GM19372 (cell line): ENCODE data around the gene TMEM163.
A peak's percentile ranks its signal among the peaks of the same experiment; 100 is the strongest.
"Not testable (repeated sequence)": the region's sequence is repeated elsewhere in the genome, so short reads cannot be mapped to it uniquely, and the experiment has no call there.

Source experiments
- ATAC-seq: cut with Tn5 transposase; IDR thresholded peaks from one replicate; pipeline ENCODE4 v1.9.1; 2021; ENCODE audit warnings: mild to moderate bottlenecking, low read depth, moderate library complexity; ENCODE audit not compliant: unreplicated experiment

The TMEM163 gene

GRCh38 chr2:134623796-134624195, 95.0 kb downstream of the TMEM163 start:
- ATAC-seq: peak; percentile 79

DNA sequence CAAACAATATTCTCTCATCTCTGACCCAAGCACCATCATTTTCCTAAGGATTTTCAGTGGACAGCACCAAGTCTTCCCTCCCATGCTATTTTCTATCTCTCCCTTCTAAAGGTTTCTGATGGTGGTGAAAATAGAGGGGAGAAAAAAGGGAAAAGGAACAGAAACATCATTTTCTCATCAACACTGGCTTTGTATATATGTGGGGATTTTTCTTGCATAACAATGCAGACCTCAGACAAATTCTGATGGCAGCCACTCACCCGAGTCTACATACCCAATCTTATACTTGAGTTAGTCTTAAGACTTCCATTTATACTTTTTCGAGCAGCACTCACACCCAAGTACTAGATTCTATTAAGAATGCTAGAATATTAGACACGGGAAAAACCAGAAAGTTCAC, 95.8 kb downstream of the TMEM163 start:
- no peak for ATAC-seq

GRCh38 chr2:134621939-134622705, 96.7 kb downstream of the TMEM163 start:
- ATAC-seq: no peak

GRCh38 chr2:134619250-134619649, 99.5 kb downstream of the TMEM163 start:
- ATAC-seq: no peak

DNA sequence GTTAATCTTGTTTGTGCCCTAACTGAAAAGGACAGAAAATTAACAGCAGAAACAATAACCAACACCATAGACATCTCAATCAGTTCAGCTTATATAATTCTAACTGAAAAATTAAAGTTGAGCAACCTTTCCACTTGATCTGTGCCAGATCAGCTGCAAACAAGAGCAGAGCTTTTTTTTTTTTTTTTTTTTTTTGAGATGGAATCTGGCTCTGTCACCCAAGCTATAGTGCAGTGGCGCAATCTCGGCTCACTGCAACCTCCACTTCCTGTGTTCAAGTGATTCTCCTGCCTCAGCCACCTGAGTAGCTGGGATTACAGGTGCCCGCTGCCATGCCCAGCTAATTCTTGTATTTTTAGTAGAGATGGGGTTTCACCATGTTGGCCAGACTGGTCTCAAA, 103.3 kb downstream of the TMEM163 start:
- not testable (repeated sequence) for ATAC-seq

DNA sequence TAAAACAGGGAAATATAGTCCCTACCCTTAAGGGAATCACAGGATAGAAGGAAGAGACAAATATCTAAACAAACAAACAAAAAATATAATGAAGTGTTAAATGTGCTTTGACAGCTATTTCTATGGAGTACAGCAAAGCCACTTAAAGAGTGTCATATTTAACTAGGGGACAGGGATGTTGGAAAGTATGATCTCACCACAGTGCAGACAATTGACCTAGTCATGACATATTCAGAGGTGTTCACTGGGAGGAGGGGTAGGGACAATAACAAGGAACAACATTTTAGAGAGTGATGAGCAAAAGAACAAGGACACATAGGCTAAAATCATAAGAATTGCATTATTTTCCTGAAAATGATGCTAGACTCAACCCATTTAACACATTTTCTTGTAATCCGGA, 107.5 kb downstream of the TMEM163 start:
- no peak for ATAC-seq

DNA sequence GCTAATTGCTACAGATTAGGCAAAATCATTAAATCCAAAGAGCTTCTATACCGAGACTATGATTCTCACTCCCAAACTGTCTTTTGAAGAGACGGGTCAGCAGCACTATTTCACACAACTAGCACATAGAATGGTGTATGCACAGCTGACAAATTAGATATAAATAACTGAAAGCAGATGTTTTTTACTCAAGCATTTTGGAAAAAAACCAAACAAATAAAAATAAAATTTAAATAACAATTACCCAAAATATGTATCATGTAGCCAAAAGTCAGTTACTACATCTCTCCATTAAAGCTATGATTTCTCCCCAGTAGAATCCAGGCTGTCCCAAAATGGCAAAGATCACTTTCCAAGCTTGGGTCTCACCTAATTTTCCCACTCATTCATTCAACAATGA, 107.9 kb downstream of the TMEM163 start:
- ATAC-seq: no peak

- ATAC-seq: no peak
These were observed 108.8 kb downstream of the TMEM163 start for GRCh38 chr2:134609924-134610513.

- ATAC-seq: no peak
These were observed 114.8 kb downstream of the TMEM163 start for GRCh38 chr2:134603966-134604365.

DNA sequence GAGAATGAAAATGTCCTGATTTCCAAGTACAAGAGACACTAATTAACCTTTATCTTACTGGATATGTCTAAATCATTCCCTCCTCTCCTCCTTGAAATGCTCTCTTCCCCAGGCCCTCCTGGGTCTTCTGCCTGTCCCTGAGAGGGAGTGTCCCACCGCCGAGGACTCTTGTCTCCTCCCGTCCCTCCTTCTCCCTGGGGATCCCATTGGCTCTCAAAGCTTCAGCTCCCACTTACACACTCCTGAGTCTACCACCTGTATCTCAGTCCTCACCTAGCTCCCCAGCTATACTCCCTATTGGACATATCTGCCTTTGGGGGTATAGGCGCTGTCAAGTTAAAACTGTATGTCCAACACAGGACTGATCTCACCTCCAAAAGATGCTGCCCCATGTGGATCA, 116.1 kb downstream of the TMEM163 start:
- no peak for ATAC-seq

DNA sequence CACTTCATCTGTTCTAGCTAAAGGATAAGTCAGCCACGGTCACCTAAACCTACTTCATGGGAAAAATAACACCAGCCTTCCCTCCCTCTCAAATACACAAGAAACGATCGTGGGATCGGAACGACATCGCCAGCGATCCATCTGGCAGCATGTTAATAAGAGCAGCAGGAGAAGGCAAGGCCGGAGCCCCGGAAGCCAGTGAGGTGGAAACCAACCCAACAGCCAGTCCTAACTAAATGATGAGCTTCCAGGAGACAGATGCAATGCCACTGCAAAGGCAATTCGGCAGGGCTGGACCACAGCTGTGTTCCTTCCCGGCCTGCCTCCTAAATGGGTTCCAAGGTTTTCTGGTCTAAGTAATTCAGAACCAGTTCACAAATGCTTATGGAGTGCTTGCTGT, 117.5 kb downstream of the TMEM163 start:
- no peak for ATAC-seq

- ATAC-seq: no peak
These were observed 118.6 kb downstream of the TMEM163 start for GRCh38 chr2:134600208-134600607.

DNA sequence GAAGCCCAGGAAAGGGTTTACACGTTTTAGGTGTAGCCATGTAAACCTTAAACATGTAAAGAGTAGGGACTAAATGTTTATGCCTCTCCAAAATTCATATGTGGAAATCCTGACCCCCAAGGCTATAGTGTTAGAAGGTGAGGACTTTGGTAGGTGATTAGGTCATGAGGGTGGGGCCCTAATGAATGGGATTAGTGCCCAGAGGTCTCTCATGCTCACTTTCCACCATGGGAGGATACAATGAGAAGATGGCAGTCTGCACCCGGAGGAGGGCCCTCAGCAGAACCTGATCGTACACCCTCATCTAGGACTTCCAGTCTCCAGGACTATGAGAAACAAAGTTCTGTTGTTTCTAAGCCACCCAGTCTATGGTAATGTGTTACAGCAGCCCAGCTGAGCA, 119.6 kb downstream of the TMEM163 start:
- no peak for ATAC-seq

DNA sequence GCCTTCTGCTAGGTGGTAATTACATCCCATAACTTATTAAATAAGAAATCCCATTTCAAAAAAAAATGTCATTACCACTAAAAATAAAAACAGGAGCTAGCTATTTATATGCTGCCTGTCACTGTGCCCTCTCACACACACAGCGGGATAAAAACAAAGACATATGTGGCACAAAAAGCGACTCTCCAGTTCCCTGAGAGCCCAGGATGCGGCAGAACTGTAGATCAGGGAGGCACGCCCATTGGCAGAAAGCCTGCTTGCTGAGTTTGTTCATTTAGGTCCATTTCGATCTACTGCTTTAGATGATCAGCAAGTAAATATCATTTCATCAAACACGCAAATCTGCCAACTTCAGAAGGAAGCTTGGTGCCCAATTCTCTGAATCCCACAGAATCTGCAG, 124.4 kb downstream of the TMEM163 start:
- ATAC-seq: no peak

GRCh38 chr2:134593519-134593918, 125.3 kb downstream of the TMEM163 start:
- ATAC-seq: no peak

- ATAC-seq: no peak
These were observed 126.4 kb downstream of the TMEM163 start for GRCh38 chr2:134592377-134592776.

- no peak for ATAC-seq
These were observed 127.3 kb downstream of the TMEM163 start for GRCh38 chr2:134591526-134591925.

GRCh38 chr2:134590679-134591078, 128.1 kb downstream of the TMEM163 start:
- ATAC-seq: no peak

DNA sequence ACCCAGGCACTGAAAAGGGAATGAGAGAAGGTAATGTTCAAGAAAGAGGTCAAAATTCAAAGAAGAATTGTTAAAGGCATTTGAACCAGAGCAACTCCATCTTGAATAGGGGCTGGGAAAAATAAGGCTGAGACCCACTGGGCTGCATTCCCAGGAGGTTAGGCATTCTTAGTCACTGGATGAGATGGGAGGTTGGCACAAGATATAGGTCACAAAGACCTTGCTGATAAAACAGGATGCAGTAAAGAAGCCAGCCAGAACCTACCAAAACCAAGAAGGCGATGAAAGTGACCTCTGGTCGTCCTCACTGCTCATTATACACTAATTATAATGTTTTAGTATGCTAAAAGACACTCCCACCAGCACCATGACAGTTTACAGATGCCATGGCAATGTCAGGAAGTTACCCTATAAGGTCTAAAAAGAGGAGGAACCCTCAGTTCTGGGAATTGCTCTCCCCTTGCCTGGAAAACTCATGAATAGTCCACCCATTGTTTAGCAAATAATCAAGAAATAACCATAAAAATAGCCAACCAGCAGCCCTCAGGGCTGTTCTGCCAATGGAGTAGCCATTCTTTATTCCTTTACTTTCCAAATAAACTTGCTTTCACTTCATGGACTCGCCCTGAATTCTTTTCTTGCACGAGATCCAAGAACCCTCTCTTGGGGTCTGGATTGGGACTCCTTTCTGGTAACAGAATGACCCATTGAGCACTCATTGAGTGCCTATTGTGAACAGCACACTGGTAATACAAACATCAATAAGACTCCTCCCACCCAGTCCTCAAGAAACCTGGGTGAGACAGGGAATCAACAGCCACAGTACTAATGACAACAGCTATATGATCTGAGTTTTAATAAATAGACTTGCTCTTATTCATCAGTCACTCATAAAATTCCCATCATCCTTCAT, 129.4 kb downstream of the TMEM163 start:
- ATAC-seq: not testable (repeated sequence)

GRCh38 chr2:134588556-134588955, 130.2 kb downstream of the TMEM163 start:
- no peak for ATAC-seq

DNA sequence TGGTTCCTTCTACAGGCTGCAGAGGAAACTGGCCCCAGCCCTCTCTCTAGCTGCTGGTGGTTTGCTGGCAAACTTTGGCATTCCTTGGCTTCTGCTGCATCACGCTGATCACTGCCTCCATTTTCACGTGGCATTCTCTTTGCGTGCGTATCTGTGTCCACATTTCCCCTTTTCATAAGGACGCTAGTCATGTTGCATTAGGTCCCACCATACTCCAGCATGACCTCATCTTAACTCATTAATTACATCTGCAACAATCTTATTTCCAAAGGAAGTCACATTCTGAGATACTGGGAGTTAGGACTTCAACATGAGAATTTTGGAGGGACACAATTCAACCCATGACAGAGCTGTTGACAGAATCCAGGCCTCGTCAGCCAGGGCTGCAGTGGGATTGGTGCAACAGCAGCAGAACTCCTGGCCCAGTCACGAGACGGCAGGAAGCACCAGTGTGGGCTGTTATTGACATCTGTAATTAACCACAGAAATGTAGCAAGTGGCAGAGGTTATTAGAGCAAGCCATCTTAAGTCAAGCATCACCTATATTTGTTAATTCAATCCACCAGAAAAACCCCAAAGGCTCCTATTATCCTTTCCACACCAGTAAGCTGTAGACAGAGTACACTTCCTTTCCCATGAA, 132.4 kb downstream of the TMEM163 start:
- ATAC-seq: no peak
